Measurements from ENCODE around the gene PDLIM5.

The PDLIM5 gene

DNA sequence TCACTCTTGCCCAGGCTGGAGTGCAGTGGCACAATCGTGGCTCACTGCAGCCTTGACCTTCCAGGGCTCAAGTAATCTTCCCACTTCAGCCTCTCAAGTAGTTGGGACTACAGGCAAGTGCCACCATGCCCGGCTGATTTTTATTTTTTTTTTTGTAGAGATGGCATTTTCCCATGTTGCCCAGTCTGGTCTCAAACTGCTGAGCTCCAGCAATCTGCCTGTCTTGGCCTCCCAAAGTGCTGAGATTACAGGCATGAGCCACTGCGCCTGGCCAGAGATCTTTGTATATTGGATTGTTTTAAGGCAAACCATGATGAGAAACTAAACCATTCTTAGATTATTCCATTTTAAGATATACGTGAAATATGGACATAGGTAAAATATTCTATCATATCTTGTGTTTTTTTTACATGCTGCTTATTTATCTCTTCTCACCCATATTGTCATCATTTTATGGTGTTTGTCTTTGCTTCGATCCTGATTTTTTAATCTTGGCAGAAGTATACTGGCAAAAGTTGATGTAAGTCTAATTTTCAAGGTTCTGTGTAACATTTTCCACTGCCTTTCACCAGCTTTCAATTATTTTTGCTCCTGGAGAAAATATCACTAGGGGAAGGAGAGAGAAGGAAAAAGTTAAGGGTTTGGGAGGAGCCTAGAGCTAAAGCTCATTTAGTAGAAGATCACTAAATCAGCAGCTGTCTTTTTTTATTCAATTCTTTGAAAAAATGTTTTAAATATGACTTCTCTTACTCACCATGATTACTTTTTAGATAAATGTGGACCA, 27.8 kb downstream of the PDLIM5 start:
- no peak for TF ChIP-seq TAF1 (IDR thresholded peaks at IDR 0.05; ENCODE audit: low read depth)
- TF ChIP-seq, protein P1, sequence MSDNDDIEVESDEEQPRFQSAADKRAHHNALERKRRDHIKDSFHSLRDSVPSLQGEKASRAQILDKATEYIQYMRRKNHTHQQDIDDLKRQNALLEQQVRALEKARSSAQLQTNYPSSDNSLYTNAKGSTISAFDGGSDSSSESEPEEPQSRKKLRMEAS (IDR thresholded peaks at IDR 0.05) = no peak
- no peak for TF ChIP-seq EGR1 (IDR thresholded peaks at IDR 0.05)
- TF ChIP-seq EP300 (IDR thresholded peaks at IDR 0.05; ENCODE audit: borderline replicate concordance) = no peak
- no peak for TF ChIP-seq NFIC (IDR thresholded peaks at IDR 0.05)
- TF ChIP-seq, protein P2, sequence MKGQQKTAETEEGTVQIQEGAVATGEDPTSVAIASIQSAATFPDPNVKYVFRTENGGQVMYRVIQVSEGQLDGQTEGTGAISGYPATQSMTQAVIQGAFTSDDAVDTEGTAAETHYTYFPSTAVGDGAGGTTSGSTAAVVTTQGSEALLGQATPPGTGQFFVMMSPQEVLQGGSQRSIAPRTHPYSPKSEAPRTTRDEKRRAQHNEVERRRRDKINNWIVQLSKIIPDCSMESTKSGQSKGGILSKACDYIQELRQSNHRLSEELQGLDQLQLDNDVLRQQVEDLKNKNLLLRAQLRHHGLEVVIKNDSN (IDR thresholded peaks at IDR 0.05) = no peak
- TF ChIP-seq ZBTB7A (IDR thresholded peaks at IDR 0.05; ENCODE audit: low read depth) = no peak
- no peak for TF ChIP-seq CREB1 (IDR thresholded peaks at IDR 0.05; ENCODE audit: low read depth)
- TF ChIP-seq, protein P3, sequence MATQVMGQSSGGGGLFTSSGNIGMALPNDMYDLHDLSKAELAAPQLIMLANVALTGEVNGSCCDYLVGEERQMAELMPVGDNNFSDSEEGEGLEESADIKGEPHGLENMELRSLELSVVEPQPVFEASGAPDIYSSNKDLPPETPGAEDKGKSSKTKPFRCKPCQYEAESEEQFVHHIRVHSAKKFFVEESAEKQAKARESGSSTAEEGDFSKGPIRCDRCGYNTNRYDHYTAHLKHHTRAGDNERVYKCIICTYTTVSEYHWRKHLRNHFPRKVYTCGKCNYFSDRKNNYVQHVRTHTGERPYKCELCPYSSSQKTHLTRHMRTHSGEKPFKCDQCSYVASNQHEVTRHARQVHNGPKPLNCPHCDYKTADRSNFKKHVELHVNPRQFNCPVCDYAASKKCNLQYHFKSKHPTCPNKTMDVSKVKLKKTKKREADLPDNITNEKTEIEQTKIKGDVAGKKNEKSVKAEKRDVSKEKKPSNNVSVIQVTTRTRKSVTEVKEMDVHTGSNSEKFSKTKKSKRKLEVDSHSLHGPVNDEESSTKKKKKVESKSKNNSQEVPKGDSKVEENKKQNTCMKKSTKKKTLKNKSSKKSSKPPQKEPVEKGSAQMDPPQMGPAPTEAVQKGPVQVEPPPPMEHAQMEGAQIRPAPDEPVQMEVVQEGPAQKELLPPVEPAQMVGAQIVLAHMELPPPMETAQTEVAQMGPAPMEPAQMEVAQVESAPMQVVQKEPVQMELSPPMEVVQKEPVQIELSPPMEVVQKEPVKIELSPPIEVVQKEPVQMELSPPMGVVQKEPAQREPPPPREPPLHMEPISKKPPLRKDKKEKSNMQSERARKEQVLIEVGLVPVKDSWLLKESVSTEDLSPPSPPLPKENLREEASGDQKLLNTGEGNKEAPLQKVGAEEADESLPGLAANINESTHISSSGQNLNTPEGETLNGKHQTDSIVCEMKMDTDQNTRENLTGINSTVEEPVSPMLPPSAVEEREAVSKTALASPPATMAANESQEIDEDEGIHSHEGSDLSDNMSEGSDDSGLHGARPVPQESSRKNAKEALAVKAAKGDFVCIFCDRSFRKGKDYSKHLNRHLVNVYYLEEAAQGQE (IDR thresholded peaks at IDR 0.05; ENCODE audit: low read depth) = no peak
- no peak for TF ChIP-seq TCF12 (IDR thresholded peaks at IDR 0.05; ENCODE audit: low read depth)
- TF ChIP-seq CEBPB (IDR thresholded peaks at IDR 0.05) = no peak
- no peak for TF ChIP-seq FOXM1 (IDR thresholded peaks at IDR 0.05; ENCODE audit: borderline replicate concordance, low read depth)
- TF ChIP-seq TEAD4 (IDR thresholded peaks at IDR 0.05) = no peak

DNA sequence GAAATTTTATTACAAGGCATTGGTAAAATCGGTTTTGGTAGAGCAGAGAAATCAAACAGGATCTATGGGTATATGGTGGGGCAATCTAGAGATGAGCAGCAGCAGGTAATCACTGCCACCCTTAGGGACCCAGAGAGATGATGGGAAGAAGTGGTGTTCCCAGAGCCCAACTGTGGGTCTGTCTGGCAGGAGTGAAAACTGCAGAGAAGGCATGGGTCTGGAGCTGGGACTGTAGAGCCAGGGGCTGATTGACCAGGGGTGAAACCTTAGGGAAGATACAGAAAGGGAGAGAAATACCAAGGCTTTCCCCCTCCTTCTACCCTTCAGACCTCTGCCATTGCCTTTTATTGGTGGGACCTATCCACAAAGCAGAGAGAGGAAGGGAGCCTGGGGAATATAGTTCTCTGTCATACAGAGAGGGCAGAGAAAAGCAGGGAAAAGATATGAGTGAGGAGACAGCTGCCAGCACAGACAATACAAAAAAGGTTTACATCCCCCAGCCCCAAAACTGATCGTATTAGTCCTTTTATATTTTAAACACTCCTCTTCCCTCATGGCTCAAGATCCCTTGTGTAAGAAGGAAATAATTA, 28.7 kb downstream of the PDLIM5 start:
- TF ChIP-seq NFIC (IDR thresholded peaks at IDR 0.05) (no peak), CREB1 (IDR thresholded peaks at IDR 0.05; ENCODE audit: low read depth) (no peak), CEBPB (IDR thresholded peaks at IDR 0.05) (no peak), TAF1 (IDR thresholded peaks at IDR 0.05; ENCODE audit: low read depth) (no peak)
- TF ChIP-seq, protein P2 (IDR thresholded peaks at IDR 0.05) = no peak

DNA sequence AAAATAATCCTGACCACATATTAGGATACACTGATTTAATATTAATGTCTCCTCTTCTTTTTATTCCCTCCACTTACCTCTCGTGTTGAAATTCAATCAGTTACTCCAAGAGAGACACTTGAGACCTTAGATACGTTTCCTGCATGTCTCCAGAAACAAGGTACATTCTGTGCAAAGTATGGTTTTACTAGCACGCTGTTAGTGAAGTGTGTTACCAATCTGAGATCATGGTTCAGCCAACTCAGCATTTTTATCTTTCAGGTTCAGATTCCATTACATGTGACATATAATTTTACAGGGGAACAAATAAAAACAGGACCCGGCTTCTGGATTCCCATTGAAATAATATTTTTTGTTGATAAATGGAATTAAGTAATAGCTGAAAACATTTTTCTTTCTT, 32.2 kb downstream of the PDLIM5 start:
- TF ChIP-seq ZBTB7A (IDR thresholded peaks at IDR 0.05; ENCODE audit: low read depth) (no peak), TAF1 (IDR thresholded peaks at IDR 0.05; ENCODE audit: low read depth) (no peak), TCF12 (IDR thresholded peaks at IDR 0.05; ENCODE audit: low read depth) (no peak)
- TF ChIP-seq, protein P3 (IDR thresholded peaks at IDR 0.05; ENCODE audit: low read depth) = no peak

DNA sequence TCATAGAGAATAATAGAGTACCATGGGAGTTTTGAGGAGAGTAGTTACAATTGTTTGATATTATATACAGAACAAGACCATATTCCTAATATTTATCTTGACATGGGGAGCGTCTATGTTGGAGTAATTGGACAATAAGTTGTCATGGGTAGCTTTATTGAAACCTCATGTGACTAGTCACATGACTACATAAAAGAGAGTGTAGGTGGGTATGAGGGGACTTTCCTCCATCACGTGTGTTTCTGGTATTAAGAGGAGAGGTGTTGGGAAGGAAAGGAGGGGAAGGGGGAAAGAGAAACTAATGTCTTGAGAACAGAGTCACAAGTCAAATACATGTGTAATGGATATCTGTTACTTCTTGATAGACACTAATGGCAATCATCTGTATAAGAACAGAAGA, 33.1 kb downstream of the PDLIM5 start:
- TF ChIP-seq EGR1 (IDR thresholded peaks at IDR 0.05) = no peak
- no peak for TF ChIP-seq FOXM1 (IDR thresholded peaks at IDR 0.05; ENCODE audit: borderline replicate concordance, low read depth)
- TF ChIP-seq RAD21 (IDR thresholded peaks at IDR 0.05; ENCODE audit: low read depth) = no peak
- TF ChIP-seq, protein P2 (IDR thresholded peaks at IDR 0.05) = no peak
- TF ChIP-seq TEAD4 (IDR thresholded peaks at IDR 0.05) = no peak
- TF ChIP-seq, protein P1 (IDR thresholded peaks at IDR 0.05) = no peak
- no peak for TF ChIP-seq CEBPB (IDR thresholded peaks at IDR 0.05)
- TF ChIP-seq, protein P3 (IDR thresholded peaks at IDR 0.05; ENCODE audit: low read depth) = no peak
- no peak for TF ChIP-seq ZBTB7A (IDR thresholded peaks at IDR 0.05; ENCODE audit: low read depth)
- TF ChIP-seq EP300 (IDR thresholded peaks at IDR 0.05; ENCODE audit: borderline replicate concordance) = no peak
- TF ChIP-seq YY1 (IDR thresholded peaks at IDR 0.05; ENCODE audit: low read depth) = no peak
- no peak for TF ChIP-seq TCF12 (IDR thresholded peaks at IDR 0.05; ENCODE audit: low read depth)
- TF ChIP-seq CREB1 (IDR thresholded peaks at IDR 0.05; ENCODE audit: low read depth) = no peak
- TF ChIP-seq TAF1 (IDR thresholded peaks at IDR 0.05; ENCODE audit: low read depth) = no peak
